Amygdala (tissue), 56 donors: ENCODE data around the gene XCL1.
"Not testable (repeated sequence)": the region's sequence is repeated elsewhere in the genome, so short reads cannot be mapped to it uniquely, and the experiment has no call there.

Experiments
- DNase-seq, 56 donors: peaks; one replicate each; lab custom pipeline; 2025; lab: John Stamatoyannopoulos, UW

XCL1 gene

DNA sequence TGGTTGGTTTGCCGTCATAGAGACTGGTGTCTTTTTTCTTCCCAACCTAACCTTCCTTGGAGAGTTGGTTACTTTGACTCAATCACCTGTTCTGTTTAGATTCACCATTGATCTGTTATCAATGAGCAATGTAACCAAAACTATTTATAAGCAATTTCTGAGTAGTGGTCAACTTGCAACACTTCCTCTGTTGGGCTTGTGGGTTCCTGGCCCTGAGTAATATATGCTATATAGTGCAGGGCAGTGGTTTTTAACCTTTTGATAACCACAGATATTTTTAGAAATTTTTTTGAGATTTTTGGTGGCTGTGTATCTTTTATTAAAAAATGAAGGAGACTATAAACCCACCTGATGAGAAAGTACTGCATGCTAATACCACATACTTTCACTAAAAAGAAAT, 9.4 kb upstream of the XCL1 start:
- DNase-seq = no peak

GRCh38 chr1:168567568-168567967, 8.8 kb upstream of the XCL1 start:
- no peak for DNase-seq

- DNase-seq = no peak
These were observed 8.1 kb upstream of the XCL1 start for GRCh38 chr1:168568346-168568745.

DNA sequence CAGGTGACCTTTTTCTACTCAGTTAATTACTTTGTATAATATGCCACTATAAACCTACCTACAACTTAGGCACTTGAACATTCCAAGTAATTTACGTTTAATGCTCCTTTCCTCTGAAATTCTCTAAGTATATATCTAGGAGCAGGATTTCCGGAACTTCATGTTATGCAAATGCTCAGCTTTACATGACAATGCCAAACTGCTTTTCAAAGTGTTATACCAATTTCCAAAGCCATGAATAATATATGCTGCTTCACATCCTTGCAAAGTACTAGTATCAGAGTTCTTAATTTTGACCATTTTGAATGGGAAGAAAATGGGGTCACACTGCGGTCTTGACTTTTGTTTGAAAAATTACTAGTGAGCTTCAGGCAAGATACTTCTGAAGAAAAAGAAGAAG, 5.8 kb upstream of the XCL1 start:
- no peak for DNase-seq

GRCh38 chr1:168572633-168573032, 3.8 kb upstream of the XCL1 start:
- no peak for DNase-seq

- DNase-seq = peak in 2 of 56 donors; percentile 1 to 21
These were observed 2.2 kb upstream of the XCL1 start for GRCh38 chr1:168574234-168574633.

GRCh38 chr1:168578531-168579185, 2.3 kb downstream of the XCL1 start:
- DNase-seq = not testable (repeated sequence)

DNA sequence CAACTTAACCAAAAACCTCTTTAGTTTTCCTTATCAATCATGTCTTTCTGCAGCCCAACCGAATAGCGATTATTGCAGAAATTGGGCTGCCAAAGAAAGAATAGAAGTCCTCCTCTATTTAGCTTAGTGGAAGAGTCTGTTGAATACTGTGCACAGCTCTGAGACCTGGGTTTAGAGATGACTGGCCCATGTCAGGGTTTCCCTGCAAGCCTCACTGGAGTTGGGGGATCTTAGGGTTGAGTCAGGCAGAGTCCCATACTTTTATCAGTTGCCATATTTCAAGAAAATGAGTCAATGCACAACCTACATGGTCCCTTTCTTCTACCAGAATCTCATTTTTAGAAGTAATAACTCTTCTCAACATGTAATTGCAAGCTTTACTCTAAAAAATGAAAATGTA, 3.9 kb downstream of the XCL1 start:
- DNase-seq = not testable (repeated sequence)

DNA sequence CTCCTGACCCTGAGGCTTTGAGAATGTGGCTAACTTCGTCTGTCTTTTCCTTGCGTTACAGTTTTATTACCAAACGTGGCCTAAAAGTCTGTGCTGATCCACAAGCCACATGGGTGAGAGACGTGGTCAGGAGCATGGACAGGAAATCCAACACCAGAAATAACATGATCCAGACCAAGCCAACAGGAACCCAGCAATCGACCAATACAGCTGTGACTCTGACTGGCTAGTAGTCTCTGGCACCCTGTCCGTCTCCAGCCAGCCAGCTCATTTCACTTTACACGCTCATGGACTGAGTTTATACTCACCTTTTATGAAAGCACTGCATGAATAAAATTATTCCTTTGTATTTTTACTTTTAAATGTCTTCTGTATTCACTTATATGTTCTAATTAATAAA, 4.6 kb downstream of the XCL1 start:
- DNase-seq = peak in 2 of 56 donors; percentile 3 to 30

DNA sequence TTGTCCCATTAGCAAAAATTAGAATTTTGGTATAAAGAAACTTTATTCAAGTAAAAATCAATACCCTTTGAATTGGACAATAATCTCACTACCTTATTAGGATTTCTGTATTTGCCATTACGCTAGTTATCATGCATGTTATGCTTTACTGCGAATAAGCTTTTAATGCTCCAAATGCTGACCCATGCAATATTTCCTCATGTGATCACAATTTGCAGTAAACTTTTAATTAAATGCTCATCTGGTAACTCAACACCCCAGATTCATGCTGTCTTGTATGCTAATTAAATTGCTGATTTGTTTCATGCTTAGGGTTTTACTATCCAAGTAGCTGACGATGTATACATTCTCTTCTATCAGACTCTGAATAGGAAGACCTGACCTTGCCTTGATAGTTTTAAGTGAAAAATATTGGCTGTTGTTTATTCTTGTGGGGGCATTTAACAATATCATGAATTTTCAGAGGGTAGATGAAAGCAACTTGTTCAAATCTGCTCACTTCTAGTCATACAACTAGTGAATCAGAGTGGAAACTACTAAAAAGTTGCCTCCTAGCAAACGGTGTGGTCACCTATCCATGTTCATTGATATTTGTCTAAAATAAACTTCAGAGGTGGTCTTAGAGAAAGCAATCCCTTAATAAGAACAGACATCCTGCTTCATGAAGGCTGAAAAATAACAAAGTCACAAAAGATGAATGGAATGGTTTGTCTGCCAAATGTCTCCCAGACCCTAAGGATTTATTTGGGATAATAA, 5.6 kb downstream of the XCL1 start:
- DNase-seq = no peak

DNA sequence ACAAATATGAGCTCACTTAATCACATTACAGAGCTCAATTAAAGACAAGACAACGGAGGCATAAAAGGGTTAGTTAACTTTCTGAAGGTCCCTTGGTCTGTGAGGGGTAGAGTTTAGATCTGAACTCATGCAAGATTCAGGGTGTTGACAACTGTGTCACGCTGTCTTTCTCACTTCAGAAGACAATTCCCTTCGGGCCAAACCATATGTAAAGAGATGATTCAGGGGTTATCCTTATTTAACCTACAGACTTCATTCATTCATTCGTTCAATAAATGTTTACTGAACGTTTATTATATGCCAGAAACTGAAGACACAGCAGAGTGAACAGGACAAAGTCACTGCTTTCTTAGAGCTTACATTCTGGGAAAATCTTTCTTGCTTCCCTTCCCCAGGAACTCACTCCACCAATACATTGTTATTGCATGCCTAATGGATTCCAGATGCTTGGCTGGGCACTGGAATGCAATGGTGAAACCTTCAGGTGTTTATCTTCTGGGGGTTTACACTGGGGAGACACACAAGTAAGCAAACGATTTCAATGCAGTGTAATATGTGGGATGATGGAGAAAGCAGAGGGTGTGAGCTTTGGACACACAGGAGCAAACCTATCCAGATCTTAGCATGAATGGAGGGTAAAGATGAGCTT, 6.4 kb downstream of the XCL1 start:
- no peak for DNase-seq

DNA sequence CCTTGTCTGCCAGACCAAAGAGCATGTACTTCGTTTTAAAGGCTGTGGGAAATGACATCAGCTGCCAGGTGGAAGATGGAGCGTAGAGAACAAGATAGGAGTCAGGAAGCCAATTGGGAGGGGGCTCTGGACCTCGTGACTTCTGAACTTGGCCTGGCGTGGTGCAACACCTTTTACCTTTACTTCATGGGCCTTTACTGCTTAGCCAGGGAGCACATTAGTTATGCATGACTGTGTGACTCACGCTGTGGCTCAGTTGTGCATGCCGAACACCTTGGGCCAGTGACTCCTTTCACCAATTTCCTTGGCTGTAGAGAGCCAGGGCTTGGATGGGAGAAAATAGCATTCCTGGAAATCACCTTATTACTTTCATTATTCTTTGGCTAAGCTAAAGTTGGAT, 7.2 kb downstream of the XCL1 start:
- DNase-seq = no peak

GRCh38 chr1:168585191-168585590, 8.8 kb downstream of the XCL1 start:
- DNase-seq = peak in 6 of 56 donors; percentile 4 to 43 (median 14)

DNA sequence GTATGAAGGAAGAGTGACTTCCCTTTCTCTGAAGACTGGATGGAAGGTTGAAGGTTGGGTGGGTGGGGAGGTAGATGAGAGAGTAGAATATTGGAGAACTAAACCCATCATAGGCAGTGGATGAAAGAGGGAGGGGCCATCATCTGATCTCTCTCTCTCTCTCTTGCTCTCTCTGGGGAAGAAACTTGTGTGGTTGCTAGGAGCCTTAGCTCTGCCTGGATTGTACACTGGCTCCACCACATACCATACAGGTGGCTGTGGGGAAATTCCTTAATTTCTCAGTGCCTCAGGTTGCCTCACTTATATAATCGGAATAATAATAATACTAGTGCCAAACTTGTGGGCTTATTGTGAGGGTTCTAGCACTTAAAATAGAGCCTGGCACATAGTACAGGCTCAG, 9.5 kb downstream of the XCL1 start:
- no peak for DNase-seq

- no peak for DNase-seq
These were observed 12.8 kb downstream of the XCL1 start for GRCh38 chr1:168589167-168589566.

GRCh38 chr1:168591066-168591465, 14.7 kb downstream of the XCL1 start:
- no peak for DNase-seq

GRCh38 chr1:168591641-168592250, 15.3 kb downstream of the XCL1 start:
- no peak for DNase-seq

- not testable (repeated sequence) for DNase-seq
These were observed 19.0 kb downstream of the XCL1 start for GRCh38 chr1:168595403-168595802.

- no peak for DNase-seq
These were observed 21.7 kb downstream of the XCL1 start for GRCh38 chr1:168598125-168598524.

- DNase-seq = no peak
These were observed 22.5 kb downstream of the XCL1 start for GRCh38 chr1:168598892-168599291.

GRCh38 chr1:168599641-168600040, 23.2 kb downstream of the XCL1 start:
- DNase-seq = no peak
